H9 (cell line): Measurements from ENCODE around the gene SLC25A12. TPM values are rescaled to one million over a fixed set of nuclear protein-coding genes. Genes with fewer than 3 reads are reported as not detected.
"Not testable (repeated sequence)": the region's sequence is repeated elsewhere in the genome, so short reads cannot be mapped to it uniquely, and the experiment has no call there.

Source experiments
- DNase-seq: peaks from one replicate; pipeline ENCODE4 v3.0.0-alpha.2; 2017
- H2AFZ ChIP-seq: one replicate; pipeline ENCODE4 v1.6.1; 2013; ENCODE audit warnings: mild to moderate bottlenecking, low read length, control low read depth, moderate library complexity
- H2AK5ac ChIP-seq: 2 replicates; pipeline ENCODE4 v1.6.1; 2013; ENCODE audit warnings: low read length, control low read depth, mixed read lengths; ENCODE audit not compliant: insufficient read length
- H2BK120ac ChIP-seq: one replicate; pipeline ENCODE4 v1.6.1; 2013; ENCODE audit warnings: low read depth, mild to moderate bottlenecking, low read length, control low read depth, inconsistent platforms; ENCODE audit not compliant: poor library complexity, severe bottlenecking
- H2BK12ac ChIP-seq: 2 replicates; pipeline ENCODE4 v1.6.1; 2013; ENCODE audit warnings: low read length, control low read depth, mixed read lengths, low read depth; ENCODE audit not compliant: insufficient read length
- H2BK15ac ChIP-seq: 2 replicates; pipeline ENCODE4 v1.6.1; 2013; ENCODE audit warnings: low read depth, low read length, control low read depth
- H2BK20ac ChIP-seq: one replicate; pipeline ENCODE4 v1.6.1; 2013; ENCODE audit warnings: low read depth, mild to moderate bottlenecking, low read length, control low read depth, inconsistent platforms; ENCODE audit not compliant: poor library complexity, severe bottlenecking
- H2BK5ac ChIP-seq: 2 replicates; pipeline ENCODE4 v1.6.1; 2013; ENCODE audit warnings: low read length, control low read depth, mixed read lengths; ENCODE audit not compliant: insufficient read length
- H3K14ac ChIP-seq: 2 replicates; pipeline ENCODE4 v1.6.1; 2013; ENCODE audit warnings: low read length, control low read depth; ENCODE audit not compliant: insufficient read depth
- H3K18ac ChIP-seq: 2 replicates; pipeline ENCODE4 v1.6.1; 2013; ENCODE audit warnings: low read depth, mild to moderate bottlenecking, mixed read lengths, low read length, control low read depth; ENCODE audit not compliant: insufficient read length
- H3K23ac ChIP-seq: 2 replicates; pipeline ENCODE4 v1.6.1; 2013; ENCODE audit warnings: low read length, control low read depth, mixed read lengths, low read depth; ENCODE audit not compliant: insufficient read length
- H3K23me2 ChIP-seq: 2 replicates; pipeline ENCODE4 v1.6.1; 2013; ENCODE audit warnings: low read depth, mild to moderate bottlenecking, mixed read lengths, low read length, control low read depth; ENCODE audit not compliant: insufficient read length, poor library complexity, severe bottlenecking
- H3K27ac ChIP-seq: 2 replicates; pipeline ENCODE4 v1.5.1; 2013; ENCODE audit warnings: low read length, control low read depth, mixed read lengths, low read depth; ENCODE audit not compliant: insufficient read length
- H3K27me3 ChIP-seq: 2 replicates; pipeline ENCODE4 v1.6.1; 2013; ENCODE audit warnings: low read length, control low read depth, inconsistent platforms; ENCODE audit not compliant: insufficient read depth
- H3K4ac ChIP-seq: 2 replicates; pipeline ENCODE4 v1.6.1; 2013; ENCODE audit warnings: low read depth, mild to moderate bottlenecking, control low read depth, inconsistent platforms, low read length, moderate library complexity
- H3K4me1 ChIP-seq: 2 replicates; pipeline ENCODE4 v1.6.1; 2013; ENCODE audit warnings: low read length, control low read depth, inconsistent platforms; ENCODE audit not compliant: insufficient read depth
- H3K4me2 ChIP-seq: 2 replicates; pipeline ENCODE4 v1.6.1; 2013; ENCODE audit warnings: low read length, control low read depth, mixed read lengths; ENCODE audit not compliant: insufficient read length, insufficient read depth
- H3K56ac ChIP-seq: 2 replicates; pipeline ENCODE4 v1.6.1; 2013; ENCODE audit warnings: low read depth, mild to moderate bottlenecking, mixed read lengths, low read length, control low read depth; ENCODE audit not compliant: insufficient read length
- H3K79me1 ChIP-seq: 2 replicates; pipeline ENCODE4 v1.6.1; 2013; ENCODE audit warnings: low read depth, mild to moderate bottlenecking, moderate library complexity, low read length, control low read depth, inconsistent platforms; ENCODE audit not compliant: insufficient read depth, poor library complexity, severe bottlenecking
- H3K79me2 ChIP-seq: 2 replicates; pipeline ENCODE4 v1.6.1; 2013; ENCODE audit warnings: low read length, control low read depth, inconsistent platforms; ENCODE audit not compliant: insufficient read depth
- H3K9ac ChIP-seq: 2 replicates; pipeline ENCODE4 v1.6.1; 2013; ENCODE audit warnings: low read length, control low read depth, mixed read lengths; ENCODE audit not compliant: insufficient read length; ENCODE audit errors: extremely low read depth
- H3K9me3 ChIP-seq: one replicate; pipeline ENCODE4 v1.6.1; 2013; ENCODE audit warnings: low read depth, low read length, inconsistent platforms; ENCODE audit not compliant: control insufficient read depth
- H3T11ph ChIP-seq: one replicate; pipeline ENCODE4 v1.6.1; 2013; ENCODE audit warnings: mild to moderate bottlenecking, low read length, control low read depth, inconsistent platforms
- H4K20me1 ChIP-seq: one replicate; pipeline ENCODE4 v1.6.1; 2013; ENCODE audit not compliant: control insufficient read depth, insufficient read length, insufficient read depth
- H4K5ac ChIP-seq: 2 replicates; pipeline ENCODE4 v1.6.1; 2013; ENCODE audit warnings: low read depth, mild to moderate bottlenecking, mixed read lengths, low read length, control low read depth; ENCODE audit not compliant: insufficient read length
- H4K8ac ChIP-seq: replicated peaks from 2 replicates; pipeline ENCODE4 v1.6.1; 2013; ENCODE audit warnings: low read length, control low read depth, mixed read lengths, low read depth; ENCODE audit not compliant: insufficient read length
- H4K91ac ChIP-seq: 2 replicates; pipeline ENCODE4 v1.6.1; 2013; ENCODE audit warnings: low read depth, mild to moderate bottlenecking, moderate library complexity, mixed read lengths, low read length, control low read depth; ENCODE audit not compliant: insufficient read length
- H3K27ac Mint-ChIP-seq, 3 experiments: 2 replicates in 2 of 3; 3 replicates in 1 of 3; pipeline ENCODE4 v1.8.0; 2020 to 2021; ENCODE audit warnings: mixed read lengths in 3 of 3, mild to moderate bottlenecking in 1 of 3, moderate library complexity in 1 of 3
- H3K27me3 Mint-ChIP-seq: 2 replicates; pipeline ENCODE4 v1.8.0; 2021; ENCODE audit warnings: low read depth, mild to moderate bottlenecking, moderate library complexity, mixed read lengths
- H3K36me3 Mint-ChIP-seq, 3 experiments: 2 replicates in 2 of 3; 3 replicates in 1 of 3; pipeline ENCODE4 v1.8.0; 2020 to 2021; ENCODE audit warnings: low read depth in 3 of 3, mixed read lengths in 3 of 3; ENCODE audit not compliant: insufficient read depth in 1 of 3
- H3K4me1 Mint-ChIP-seq, 2 experiments: 2 replicates each; pipeline ENCODE4 v1.8.0; 2020; ENCODE audit warnings: mixed read lengths in 2 of 2
- H3K4me3 Mint-ChIP-seq, 2 experiments: 2 replicates in 1 of 2; 3 replicates in 1 of 2; pipeline ENCODE4 v1.8.0; 2020 to 2021; ENCODE audit warnings: mild to moderate bottlenecking in 2 of 2, mixed read lengths in 2 of 2, moderate library complexity in 1 of 2
- H3K9me3 Mint-ChIP-seq, 2 experiments: 2 replicates in 1 of 2; 3 replicates in 1 of 2; pipeline ENCODE4 v1.8.0; 2020; ENCODE audit warnings: mild to moderate bottlenecking in 2 of 2, mixed read lengths in 2 of 2, moderate library complexity in 1 of 2
- CTCF ChIP-seq: fragments of 200-600 bp; sonication (generic); conservative IDR thresholded peaks from 3 replicates; pipeline ENCODE4 v1.8.0; 2021; ENCODE audit warnings: antibody characterized with exemption, mild to moderate bottlenecking
- WGBS: extraction: QIAGEN DNeasy Blood & Tissue Kit; methylation state at CpG from one replicate; pipeline ENCODE4 v1.1.7; 2013; ENCODE audit warnings: missing lambda C conversion rate, low lambda C conversion rate, mixed read lengths; ENCODE audit not compliant: insufficient read length; ENCODE audit errors: extremely low coverage; 5-methylcytosine and 5-hydroxymethylcytosine counted together
- total RNA-seq: library from RNA; stranded (reverse); gene quantifications from 2 replicates; pipeline ENCODE4 v1.2.1, GENCODE V29; 2021

SLC25A12 gene
- total RNA-seq, 1 experiment from 2014 or later, result 10.1 TPM

GRCh38 chr2:171778515-171778914 lies 115.5 kb downstream of the SLC25A12 start:
- no peak for TF ChIP-seq CTCF
- Histone ChIP-seq H3K23me2 (no peaks in the 10 kb centered on the region), H3K9me3 (no peaks in the 10 kb centered on the region)

GRCh38 chr2:171774581-171774980 lies 119.5 kb downstream of the SLC25A12 start:
- H3K79me1 ChIP-seq, H3K27me3 ChIP-seq, H2BK12ac ChIP-seq, H3K27ac ChIP-seq, H3K9me3 ChIP-seq, H2BK15ac ChIP-seq, H3K23me2 ChIP-seq, H3K14ac ChIP-seq, H3K4me3 Mint-ChIP-seq, H4K5ac ChIP-seq, DNase-seq, H3K56ac ChIP-seq, H3K4ac ChIP-seq, H3K27ac Mint-ChIP-seq, H3K4me2 ChIP-seq, H3T11ph ChIP-seq, H2BK120ac ChIP-seq, H3K79me2 ChIP-seq, H3K18ac ChIP-seq, H3K27me3 Mint-ChIP-seq, H2BK20ac ChIP-seq, H4K20me1 ChIP-seq, H2AFZ ChIP-seq, H3K9ac ChIP-seq, H4K91ac ChIP-seq, H2BK5ac ChIP-seq, H3K4me1 ChIP-seq, H3K4me1 Mint-ChIP-seq, H3K23ac ChIP-seq, H2AK5ac ChIP-seq, H4K8ac ChIP-seq: not testable (repeated sequence)
- Mint-ChIP-seq H3K9me3 (peaks cover 53 to 68% of the 10 kb centered on the region in 2 experiments), H3K36me3 (peaks cover 29 to 66% (median 32%) of the 10 kb centered on the region in 3 experiments)
- WGBS, result no CpG with 5 or more reads among the region's 35 CpGs

More at GRCh38 chr2:171778515-171778914, 115.5 kb downstream of the SLC25A12 start:
- Histone ChIP-seq H4K91ac (no peak overlapping the region), H3K18ac (no peak overlapping the region), H2BK120ac (no peak overlapping the region), H3K56ac (no peak overlapping the region), H2BK20ac (no peak overlapping the region), H2BK12ac (no peak overlapping the region), H2BK15ac (no peak overlapping the region), H2BK5ac (no peak overlapping the region), H3K4me1 (no peaks in the 10 kb centered on the region), H3T11ph (no peak overlapping the region), H3K27me3 (no peaks in the 10 kb centered on the region), H4K8ac (no peak overlapping the region), H3K27ac (no peak overlapping the region), H4K20me1 (no peaks in the 10 kb centered on the region), H3K79me2 (no peaks in the 10 kb centered on the region), H3K79me1 (no peaks in the 10 kb centered on the region), H3K4ac (no peak overlapping the region), H3K4me2 (no peak overlapping the region), H4K5ac (no peak overlapping the region), H3K14ac (no peak overlapping the region), H3K23ac (no peak overlapping the region), H2AFZ (no peak overlapping the region), H3K9ac (no peak overlapping the region), H2AK5ac (no peak overlapping the region)
- H3K4me1 Mint-ChIP-seq, result no peaks in the 10 kb centered on the region
- H3K27me3 Mint-ChIP-seq, result no peaks in the 10 kb centered on the region
- peaks cover 23 to 46% (median 25%) of the 10 kb centered on the region in 3 experiments for H3K36me3 Mint-ChIP-seq
- H3K4me3 Mint-ChIP-seq, result no peak overlapping the region
- no CpG with 5 or more reads among the region's 3 CpGs for WGBS
- H3K9me3 Mint-ChIP-seq, result peaks cover 33 to 38% of the 10 kb centered on the region in 2 experiments
- H3K27ac Mint-ChIP-seq, result no peak overlapping the region
- no peak for DNase-seq
